ENCODE results near the gene CCDC80. TPM values are rescaled to one million over a fixed set of nuclear protein-coding genes. Genes with fewer than 3 reads are reported as not detected.
A peak's percentile ranks its signal among the peaks of the same experiment; 100 is the strongest.

CCDC80 gene, protein sequence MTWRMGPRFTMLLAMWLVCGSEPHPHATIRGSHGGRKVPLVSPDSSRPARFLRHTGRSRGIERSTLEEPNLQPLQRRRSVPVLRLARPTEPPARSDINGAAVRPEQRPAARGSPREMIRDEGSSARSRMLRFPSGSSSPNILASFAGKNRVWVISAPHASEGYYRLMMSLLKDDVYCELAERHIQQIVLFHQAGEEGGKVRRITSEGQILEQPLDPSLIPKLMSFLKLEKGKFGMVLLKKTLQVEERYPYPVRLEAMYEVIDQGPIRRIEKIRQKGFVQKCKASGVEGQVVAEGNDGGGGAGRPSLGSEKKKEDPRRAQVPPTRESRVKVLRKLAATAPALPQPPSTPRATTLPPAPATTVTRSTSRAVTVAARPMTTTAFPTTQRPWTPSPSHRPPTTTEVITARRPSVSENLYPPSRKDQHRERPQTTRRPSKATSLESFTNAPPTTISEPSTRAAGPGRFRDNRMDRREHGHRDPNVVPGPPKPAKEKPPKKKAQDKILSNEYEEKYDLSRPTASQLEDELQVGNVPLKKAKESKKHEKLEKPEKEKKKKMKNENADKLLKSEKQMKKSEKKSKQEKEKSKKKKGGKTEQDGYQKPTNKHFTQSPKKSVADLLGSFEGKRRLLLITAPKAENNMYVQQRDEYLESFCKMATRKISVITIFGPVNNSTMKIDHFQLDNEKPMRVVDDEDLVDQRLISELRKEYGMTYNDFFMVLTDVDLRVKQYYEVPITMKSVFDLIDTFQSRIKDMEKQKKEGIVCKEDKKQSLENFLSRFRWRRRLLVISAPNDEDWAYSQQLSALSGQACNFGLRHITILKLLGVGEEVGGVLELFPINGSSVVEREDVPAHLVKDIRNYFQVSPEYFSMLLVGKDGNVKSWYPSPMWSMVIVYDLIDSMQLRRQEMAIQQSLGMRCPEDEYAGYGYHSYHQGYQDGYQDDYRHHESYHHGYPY
- total RNA-seq = 100 to 1,000 TPM in 1 of 4 donors, 10 to 100 TPM in 3; 19.4 to 129 (median 31.1) TPM

DNA sequence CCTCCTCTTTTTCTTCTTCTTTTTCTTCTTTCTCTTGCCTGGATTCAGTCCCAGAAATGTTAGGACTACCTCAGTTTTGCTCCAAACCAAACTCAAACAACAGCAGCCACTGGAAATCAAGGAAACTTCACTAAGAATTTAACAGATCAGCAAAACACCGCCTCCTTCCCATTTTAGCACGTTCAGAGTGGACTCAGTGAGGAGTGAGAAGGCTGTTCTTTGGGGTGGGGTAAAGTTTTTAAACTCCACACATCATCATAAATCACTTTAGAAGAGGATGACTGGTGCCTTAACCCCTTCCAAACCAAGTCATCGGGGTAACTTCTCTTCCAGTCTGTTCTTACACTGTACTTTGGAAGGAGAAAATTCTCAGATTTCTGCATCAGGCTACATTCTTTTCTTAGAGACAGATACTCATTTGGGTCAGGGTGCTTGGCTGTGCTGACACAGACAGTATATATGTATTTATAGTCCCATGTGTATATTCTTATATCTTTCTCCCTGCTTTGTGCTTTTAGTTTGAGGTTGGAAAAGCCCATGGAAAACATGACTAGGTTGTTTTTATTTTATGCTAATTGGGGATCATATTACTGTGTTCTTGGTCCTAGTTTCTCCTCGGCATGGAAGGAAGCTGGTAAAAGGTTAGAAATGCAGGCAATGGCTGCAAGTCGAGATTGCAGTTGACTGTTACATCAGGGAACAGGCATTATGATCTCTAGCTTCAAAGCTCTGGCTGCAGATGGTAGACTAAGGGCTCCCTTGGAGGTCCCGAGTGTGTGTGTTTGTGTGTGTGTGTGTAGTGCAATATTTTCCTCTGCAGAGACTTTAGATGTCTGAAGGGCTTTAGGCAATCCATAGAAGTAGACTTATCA is at the start of gene CCDC80:
Gene CCDC80, minus strand, starts transcription at position 214 of the 872 bp plus-strand sequence. CDS start 1,238 bp downstream, outside the sequence.
- TF ChIP-seq POLR2A (IDR thresholded peaks at IDR 0.05) = peak; percentile 57 to 65
- TF ChIP-seq, protein P1, sequence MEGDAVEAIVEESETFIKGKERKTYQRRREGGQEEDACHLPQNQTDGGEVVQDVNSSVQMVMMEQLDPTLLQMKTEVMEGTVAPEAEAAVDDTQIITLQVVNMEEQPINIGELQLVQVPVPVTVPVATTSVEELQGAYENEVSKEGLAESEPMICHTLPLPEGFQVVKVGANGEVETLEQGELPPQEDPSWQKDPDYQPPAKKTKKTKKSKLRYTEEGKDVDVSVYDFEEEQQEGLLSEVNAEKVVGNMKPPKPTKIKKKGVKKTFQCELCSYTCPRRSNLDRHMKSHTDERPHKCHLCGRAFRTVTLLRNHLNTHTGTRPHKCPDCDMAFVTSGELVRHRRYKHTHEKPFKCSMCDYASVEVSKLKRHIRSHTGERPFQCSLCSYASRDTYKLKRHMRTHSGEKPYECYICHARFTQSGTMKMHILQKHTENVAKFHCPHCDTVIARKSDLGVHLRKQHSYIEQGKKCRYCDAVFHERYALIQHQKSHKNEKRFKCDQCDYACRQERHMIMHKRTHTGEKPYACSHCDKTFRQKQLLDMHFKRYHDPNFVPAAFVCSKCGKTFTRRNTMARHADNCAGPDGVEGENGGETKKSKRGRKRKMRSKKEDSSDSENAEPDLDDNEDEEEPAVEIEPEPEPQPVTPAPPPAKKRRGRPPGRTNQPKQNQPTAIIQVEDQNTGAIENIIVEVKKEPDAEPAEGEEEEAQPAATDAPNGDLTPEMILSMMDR (IDR thresholded peaks at IDR 0.05) = no peak
- peak in 1 of 2 donors; percentile 92 for TF ChIP-seq EP300 (IDR thresholded peaks at IDR 0.05)
- WGBS, 2 donors = 3 to 4% methylated on average over 6 of the region's 6 CpGs
- Histone ChIP-seq H3K36me3 (no peaks in the 10 kb centered on the region), H3K4me3 (peak within 1 kb of the TSS; percentile 21 to 53 (median 24)), H3K4me1 (peaks cover 0 to 51% (median 10%) of the 10 kb centered on the region in 4 donors), H3K27me3 (no peaks in the 10 kb centered on the region), H3K9me3 (no peaks in the 10 kb centered on the region), H3K27ac (peak within 1 kb of the TSS; percentile 41 to 89 (median 69))
- no peak for DNase-seq (ENCODE audit: low spot score in 2 of 2)

DNA sequence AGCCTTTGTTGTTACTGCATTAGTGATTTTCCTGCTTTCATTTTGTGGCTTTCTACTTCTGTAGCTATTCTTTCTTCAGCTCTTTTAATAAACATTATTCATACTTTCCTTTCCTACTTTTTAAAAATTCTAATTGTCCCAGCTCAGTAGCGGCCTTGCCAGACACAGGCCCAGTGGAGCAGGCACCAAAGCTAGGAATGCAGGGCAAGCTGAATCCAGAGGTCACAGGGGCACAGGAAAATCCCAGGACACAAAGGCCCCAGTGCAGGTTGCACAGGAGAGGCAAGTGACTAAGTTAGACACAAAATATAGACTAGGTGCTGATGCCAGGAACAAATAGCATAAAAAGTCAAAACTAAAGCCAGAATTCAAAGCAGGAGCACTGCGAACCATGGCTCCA is 49.0 kb upstream of the CCDC80 start:
- no peaks in the 10 kb centered on the region for H3K36me3 ChIP-seq
- no peak for DNase-seq (ENCODE audit: low spot score in 2 of 2)
- H3K4me1 ChIP-seq = no peaks in the 10 kb centered on the region
- TF ChIP-seq, protein P1 (IDR thresholded peaks at IDR 0.05) = no peak
- TF ChIP-seq EP300 (IDR thresholded peaks at IDR 0.05) = no peak
- H3K9me3 ChIP-seq = no peaks in the 10 kb centered on the region
- no peaks in the 10 kb centered on the region for H3K27me3 ChIP-seq
- no peak overlapping the region for H3K4me3 ChIP-seq
- 73 to 76% methylated on average over 2 of the region's 2 CpGs for WGBS, 2 donors
- H3K27ac ChIP-seq = no peak overlapping the region

DNA sequence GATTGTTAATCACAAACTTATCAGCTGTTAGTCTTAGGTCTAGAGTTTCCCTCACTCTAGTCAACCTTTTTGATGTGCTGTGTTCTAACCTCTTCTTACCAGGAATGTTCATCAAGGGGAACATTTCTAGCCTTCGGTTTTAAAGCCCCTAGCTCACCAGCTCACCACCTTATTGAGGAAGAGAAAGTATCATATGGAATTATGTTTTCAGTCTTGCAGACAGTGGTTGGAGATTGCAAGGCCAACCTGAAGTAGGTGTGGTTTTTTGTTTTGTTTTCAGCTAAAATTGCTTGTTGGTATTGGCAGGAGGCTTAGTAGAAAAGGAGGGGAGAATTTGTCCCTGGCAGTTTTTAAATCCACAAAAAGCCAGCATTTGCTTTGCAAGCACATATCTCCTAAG is 48.4 kb upstream of the CCDC80 start:
- no peak overlapping the region for H3K4me3 ChIP-seq
- H3K27ac ChIP-seq = no peak overlapping the region
- no peak for DNase-seq (ENCODE audit: low spot score in 2 of 2)
- H3K27me3 ChIP-seq = no peaks in the 10 kb centered on the region
- no peaks in the 10 kb centered on the region for H3K36me3 ChIP-seq
- 61 to 79% methylated on average over 1 of the region's 1 CpG for WGBS, 2 donors
- no peaks in the 10 kb centered on the region for H3K9me3 ChIP-seq
- H3K4me1 ChIP-seq = no peaks in the 10 kb centered on the region
- TF ChIP-seq EP300 (IDR thresholded peaks at IDR 0.05) (no peak), POLR2A (IDR thresholded peaks at IDR 0.05) (no peak)
- TF ChIP-seq, protein P1 (IDR thresholded peaks at IDR 0.05) = no peak

DNA sequence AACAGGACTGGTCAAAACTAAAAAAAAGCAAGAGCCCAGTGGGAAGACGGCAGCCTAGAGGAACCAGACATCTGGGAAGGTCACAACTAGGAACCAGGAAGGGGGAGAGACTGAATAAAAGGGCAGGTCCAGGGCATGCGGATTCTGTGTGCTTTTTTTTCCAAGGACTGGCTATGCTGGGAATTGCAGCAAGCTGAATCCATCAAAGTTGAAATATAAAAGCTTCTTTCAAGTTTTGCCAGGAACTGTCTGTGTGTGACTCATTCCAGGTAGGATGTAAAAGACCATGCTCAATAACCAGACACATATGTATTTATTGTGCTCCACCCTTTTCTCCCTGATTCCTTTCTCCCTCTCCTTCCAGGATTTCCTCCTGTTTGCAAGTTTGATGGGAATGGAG is 47.9 kb upstream of the CCDC80 start:
- Histone ChIP-seq H3K27me3 (no peaks in the 10 kb centered on the region), H3K4me1 (no peaks in the 10 kb centered on the region), H3K27ac (no peak overlapping the region), H3K9me3 (no peaks in the 10 kb centered on the region), H3K4me3 (no peak overlapping the region), H3K36me3 (no peaks in the 10 kb centered on the region)
- TF ChIP-seq EP300 (IDR thresholded peaks at IDR 0.05) (no peak), POLR2A (IDR thresholded peaks at IDR 0.05) (no peak)
- TF ChIP-seq, protein P1 (IDR thresholded peaks at IDR 0.05) = no peak
- DNase-seq (ENCODE audit: low spot score in 2 of 2) = no peak
- WGBS, 2 donors = 46 to 52% methylated on average over 2 of the region's 2 CpGs
